Right ventricle myocardium superior (tissue), 1 donor: ENCODE measurements around the gene CACHD1. TPM values are rescaled to one million over a fixed set of nuclear protein-coding genes. Genes with fewer than 3 reads are reported as not detected.

Source experiments
- microRNA-seq: library from miRNA; unstranded; fragments of <30 nt; microRNA quantifications from one replicate; pipeline ENCODE4 v1.2.0, GENCODE V29; 2020
- total RNA-seq: library from RNA; stranded (reverse); fragmentation: NEBNext Ultra II Directional; extraction: Animal tissue kit (Norgen Biotek cat#: 25700); gene quantifications from one replicate; pipeline ENCODE4 v1.2.1, GENCODE V29; 2021
- donor health status: DM: no; HTN: yes; CAD: no; lungs with severe emphysema.

The CACHD1 gene
- total RNA-seq, 1 donor from 2014 or later: 4.2 TPM

Small RNA genes within 50 kb of the gene (microRNA-seq; reads per million reads assigned to microRNA genes)
- not detected for gene MIR4794
